ENCODE results near the gene ZP1.

DNA sequence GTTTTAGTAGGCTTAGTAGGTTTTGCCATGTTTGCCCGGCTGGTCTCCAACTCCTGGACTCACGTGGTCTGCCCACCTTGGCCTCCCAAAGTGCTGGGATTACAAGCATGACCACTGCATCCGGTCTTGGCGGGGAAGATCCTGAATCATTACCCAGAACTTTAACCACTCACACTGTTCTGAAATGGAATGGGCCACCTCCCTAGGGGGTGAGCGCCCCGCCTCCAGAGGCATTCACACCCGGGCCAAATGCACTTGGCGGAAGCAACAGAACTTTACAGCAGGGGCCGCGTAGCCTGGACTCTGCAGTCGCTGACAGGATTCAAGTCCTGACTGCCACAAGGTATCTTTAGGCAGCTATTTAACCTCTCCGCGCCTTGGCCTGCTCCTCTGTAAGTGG, 20.1 kb upstream of the ZP1 start:
- no peak for TF ChIP-seq RFX5 (IDR thresholded peaks at IDR 0.05; ENCODE audit: borderline replicate concordance, low read depth, low read length)
- TF ChIP-seq POLR2AphosphoS5 (IDR thresholded peaks at IDR 0.05; ENCODE audit: low read depth, low read length), result no peak
- no peak for TF ChIP-seq EZH2 (IDR thresholded peaks at IDR 0.05; ENCODE audit: low read depth, low read length, severe bottlenecking)
- no peak for TF ChIP-seq POLR2A (IDR thresholded peaks at IDR 0.05; ENCODE audit: control extremely low read depth in 1 of 2, low read depth in 2 of 2, low read length in 2 of 2)
- no peak for TF ChIP-seq MAFK (IDR thresholded peaks at IDR 0.05; ENCODE audit: low read depth, low read length)
